K562 (cell line): ENCODE data around the gene GPR108. TPM values are rescaled to one million over a fixed set of nuclear protein-coding genes. Genes with fewer than 3 reads are reported as not detected.

Experiments
- CBX3 ChIP-seq, 2 experiments: IDR thresholded peaks; 1 replicate in 1 of 2; 2 replicates in 1 of 2; pipeline ENCODE4 v1.6.1; 2012; ENCODE audit warnings: inconsistent platforms in 2 of 2, low read length in 2 of 2, borderline replicate concordance in 1 of 2, control low read depth in 1 of 2
- CC2D1A ChIP-seq: fragments of 450-650 bp; IDR thresholded peaks from 2 replicates; pipeline ENCODE4 v1.6.1; 2017; ENCODE audit warnings: mild to moderate bottlenecking
- CEBPB ChIP-seq: fragments of 450-650 bp; IDR thresholded peaks from 2 replicates; pipeline ENCODE4 v1.6.1; 2016; ENCODE audit warnings: missing genetic modification characterization, missing compliant biosample characterization
- CTCF ChIP-seq, 3 experiments: IDR thresholded peaks in 2 of 3; conservative IDR thresholded peaks in 1 of 3; 2 replicates each; pipeline ENCODE4 v1.5.1; 2011 to 2012; ENCODE audit warnings: low read length in 3 of 3, mild to moderate bottlenecking in 3 of 3, control low read depth in 2 of 3, improper control_type of control experiment in 1 of 3, inconsistent platforms in 1 of 3, low read depth in 1 of 3, mixed read lengths in 1 of 3, moderate library complexity in 1 of 3; ENCODE audit not compliant: insufficient read depth in 2 of 3
- DLX4 ChIP-seq: fragments of 250-450 bp; sonication (Bioruptor Pico); IDR thresholded peaks from 2 replicates; pipeline ENCODE4 v1.6.1; 2021; ENCODE audit warnings: mild to moderate bottlenecking
- GABPA ChIP-seq: fragments of 200-800 bp; sonication (Bioruptor generic); conservative IDR thresholded peaks from 2 replicates; pipeline ENCODE4 v1.6.1; 2016; ENCODE audit warnings: low read depth, missing genetic modification characterization, missing compliant biosample characterization
- HMG20A ChIP-seq: fragments of 450-650 bp; formaldehyde crosslinking; conservative IDR thresholded peaks from 2 replicates; pipeline ENCODE4 v1.4.0; 2020; ENCODE audit warnings: mild to moderate bottlenecking, mixed read lengths
- HNRNPK ChIP-seq: fragments of 200-400 bp; formaldehyde crosslinking; IDR thresholded peaks from one replicate; pipeline ENCODE4 v1.6.1; 2018; ENCODE audit warnings: mild to moderate bottlenecking, low read depth, low read length; ENCODE audit not compliant: poor library complexity, severe bottlenecking
- KDM5B ChIP-seq: fragments of 200-600 bp; sonication (generic); IDR thresholded peaks from 2 replicates; pipeline ENCODE4 v1.6.1; 2012; ENCODE audit warnings: low read depth, mild to moderate bottlenecking, moderate library complexity, low read length, control low read depth, inconsistent platforms; ENCODE audit not compliant: insufficient replicate concordance
- LARP7 ChIP-seq: fragments of 450-650 bp; IDR thresholded peaks from 2 replicates; pipeline ENCODE4 v1.6.1; 2016
- MTA1 ChIP-seq: fragments of 450-650 bp; IDR thresholded peaks from 2 replicates; pipeline ENCODE4 v1.6.1; 2017; ENCODE audit warnings: borderline replicate concordance
- NFRKB ChIP-seq: fragments of 450-650 bp; IDR thresholded peaks from 2 replicates; pipeline ENCODE4 v1.6.1; 2016; ENCODE audit warnings: low read depth
- RBM15 ChIP-seq: fragments of 200-400 bp; formaldehyde crosslinking; IDR thresholded peaks from 2 replicates; pipeline ENCODE4 v1.6.1; 2018; ENCODE audit warnings: mild to moderate bottlenecking, low read length, moderate library complexity; ENCODE audit not compliant: insufficient read depth
- RBM34 ChIP-seq: fragments of 200-400 bp; formaldehyde crosslinking; IDR thresholded peaks from 2 replicates; pipeline ENCODE4 v1.6.1; 2018; ENCODE audit warnings: low read length, borderline replicate concordance; ENCODE audit not compliant: insufficient read depth
- SMARCC2 ChIP-seq: fragments of 450-650 bp; IDR thresholded peaks from 2 replicates; pipeline ENCODE4 v1.6.1; 2017; ENCODE audit warnings: antibody characterized with exemption, moderate library complexity, mild to moderate bottlenecking, low read depth
- TAF15 ChIP-seq: fragments of 200-400 bp; formaldehyde crosslinking; IDR thresholded peaks from 2 replicates; pipeline ENCODE4 v1.6.1; 2017; ENCODE audit warnings: mild to moderate bottlenecking, low read depth, low read length, moderate library complexity
- ZEB2 ChIP-seq: fragments of 450-650 bp; IDR thresholded peaks from 2 replicates; pipeline ENCODE4 v1.6.1; 2016
- ZFP30 ChIP-seq: fragments of 250-450 bp; sonication (Bioruptor Pico); IDR thresholded peaks from 2 replicates; pipeline ENCODE4 v1.8.0; 2022; ENCODE audit warnings: moderate library complexity, mild to moderate bottlenecking, inconsistent platforms, borderline replicate concordance
- polyA plus RNA-seq, 8 experiments: library from polyadenylated mRNA; depleted of rRNA in 4 of 8; stranded (reverse) in 5 of 8; unstranded in 3 of 8; fragments of >200 nt; fragmentation: Nextera tagmentation in 2 of 8; fragmentation: Illumina TruSeq in 1 of 8; extraction: Ambion mirVana in 2 of 8; extraction: Trizol in 1 of 8; gene quantifications; 2 replicates each; pipeline versions ENCODE4 v1.2.1 to v1.2.3, GENCODE V29; 2011 to 2014; ENCODE audit warnings: inconsistent platforms in 1 of 8, missing spikeins in 1 of 8
- total RNA-seq, 7 experiments: library from RNA; depleted of rRNA in 6 of 7; stranded (reverse); fragments of >200 nt in 6 of 7; fragmentation: Illumina TruSeq in 2 of 7; extraction: Trizol in 2 of 7; gene quantifications; 2 replicates each; pipeline versions ENCODE4 v1.2.1 to v1.2.3, GENCODE V29; 2011 to 2021; ENCODE audit warnings: low replicate concordance in 1 of 7
- TF ChIP-seq, protein P1 (sequence below): sonication (generic); formaldehyde crosslinking; IDR thresholded peaks from 2 replicates; pipeline ENCODE4 v1.8.1; 2023; ENCODE audit warnings: mild to moderate bottlenecking, missing genetic modification reagents
- TF ChIP-seq, protein P2 (sequence below): IDR thresholded peaks from 2 replicates; pipeline ENCODE4 v1.6.1; 2011; ENCODE audit warnings: borderline replicate concordance, low read depth, mild to moderate bottlenecking, moderate library complexity, low read length; ENCODE audit not compliant: insufficient read depth, poor library complexity, severe bottlenecking

The GPR108 gene
- total and polyA plus RNA-seq, 9 of the 15 experiments (the other 6 are each of a cell fraction or from before 2014, with no cell fraction given) = 2.4 to 33.2 (median 24.4) TPM

GRCh38 chr19:6736169-6736916 lies 1.0 kb downstream of the GPR108 start (continued):
- TF ChIP-seq LARP7 (no peak), NFRKB (no peak), TAF15 (no peak), RBM34 (no peak), GABPA (tag) (no peak), SMARCC2 (no peak), RBM15 (no peak), ZEB2 (no peak), KDM5B (peak; percentile 85), ZFP30 (CRISPR knock-in tag) (no peak), HNRNPK (no peak), DLX4 (CRISPR knock-in tag) (no peak), CTCF (IDR thresholded peaks at IDR 0.05 in 2 of 3, conservative IDR thresholded peaks at IDR 0.05 in 1 of 3; ENCODE audit: insufficient read depth in 2 of 3, low read depth in 1 of 3, low read length in 3 of 3) (peak; percentile 74 to 88 (median 76)), CC2D1A (no peak), MTA1 (peak; percentile 85; the same call in 1 of the 2 replicates), CBX3 (IDR thresholded peaks at IDR 0.05; ENCODE audit: borderline replicate concordance in 1 of 2, low read length in 2 of 2) (no peak; a peak in 1 of 3 replicates), HMG20A (CRISPR knock-in tag) (no peak), CEBPB (peak; percentile 81)
- TF ChIP-seq, protein P1, sequence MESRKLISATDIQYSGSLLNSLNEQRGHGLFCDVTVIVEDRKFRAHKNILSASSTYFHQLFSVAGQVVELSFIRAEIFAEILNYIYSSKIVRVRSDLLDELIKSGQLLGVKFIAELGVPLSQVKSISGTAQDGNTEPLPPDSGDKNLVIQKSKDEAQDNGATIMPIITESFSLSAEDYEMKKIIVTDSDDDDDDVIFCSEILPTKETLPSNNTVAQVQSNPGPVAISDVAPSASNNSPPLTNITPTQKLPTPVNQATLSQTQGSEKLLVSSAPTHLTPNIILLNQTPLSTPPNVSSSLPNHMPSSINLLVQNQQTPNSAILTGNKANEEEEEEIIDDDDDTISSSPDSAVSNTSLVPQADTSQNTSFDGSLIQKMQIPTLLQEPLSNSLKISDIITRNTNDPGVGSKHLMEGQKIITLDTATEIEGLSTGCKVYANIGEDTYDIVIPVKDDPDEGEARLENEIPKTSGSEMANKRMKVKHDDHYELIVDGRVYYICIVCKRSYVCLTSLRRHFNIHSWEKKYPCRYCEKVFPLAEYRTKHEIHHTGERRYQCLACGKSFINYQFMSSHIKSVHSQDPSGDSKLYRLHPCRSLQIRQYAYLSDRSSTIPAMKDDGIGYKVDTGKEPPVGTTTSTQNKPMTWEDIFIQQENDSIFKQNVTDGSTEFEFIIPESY (CRISPR knock-in tag) = no peak
- TF ChIP-seq, protein P2, sequence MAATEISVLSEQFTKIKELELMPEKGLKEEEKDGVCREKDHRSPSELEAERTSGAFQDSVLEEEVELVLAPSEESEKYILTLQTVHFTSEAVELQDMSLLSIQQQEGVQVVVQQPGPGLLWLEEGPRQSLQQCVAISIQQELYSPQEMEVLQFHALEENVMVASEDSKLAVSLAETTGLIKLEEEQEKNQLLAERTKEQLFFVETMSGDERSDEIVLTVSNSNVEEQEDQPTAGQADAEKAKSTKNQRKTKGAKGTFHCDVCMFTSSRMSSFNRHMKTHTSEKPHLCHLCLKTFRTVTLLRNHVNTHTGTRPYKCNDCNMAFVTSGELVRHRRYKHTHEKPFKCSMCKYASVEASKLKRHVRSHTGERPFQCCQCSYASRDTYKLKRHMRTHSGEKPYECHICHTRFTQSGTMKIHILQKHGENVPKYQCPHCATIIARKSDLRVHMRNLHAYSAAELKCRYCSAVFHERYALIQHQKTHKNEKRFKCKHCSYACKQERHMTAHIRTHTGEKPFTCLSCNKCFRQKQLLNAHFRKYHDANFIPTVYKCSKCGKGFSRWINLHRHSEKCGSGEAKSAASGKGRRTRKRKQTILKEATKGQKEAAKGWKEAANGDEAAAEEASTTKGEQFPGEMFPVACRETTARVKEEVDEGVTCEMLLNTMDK = peak; percentile 62
